IPS DF 19.7 (cell line): ENCODE measurements around the gene LRP11.
"Not testable (repeated sequence)": the region's sequence is repeated elsewhere in the genome, so short reads cannot be mapped to it uniquely, and the experiment has no call there.

Experiments
- DNase-seq: peaks from one replicate; pipeline ENCODE4 v3.0.0-alpha.2; 2013; ENCODE audit warnings: low read depth, low spot score

The LRP11 gene

GRCh38 chr6:149848343-149848742, 15.8 kb downstream of the LRP11 start:
- not testable (repeated sequence) for DNase-seq

- DNase-seq = no peak
Observed at GRCh38 chr6:149847939-149848267, 16.3 kb downstream of the LRP11 start.

- DNase-seq = no peak
Observed at GRCh38 chr6:149846321-149846720, 17.8 kb downstream of the LRP11 start.

- DNase-seq = no peak
Observed at GRCh38 chr6:149845549-149845948, 18.6 kb downstream of the LRP11 start.

- no peak for DNase-seq
Observed at GRCh38 chr6:149844480-149844879, 19.7 kb downstream of the LRP11 start.

- not testable (repeated sequence) for DNase-seq
Observed at GRCh38 chr6:149844036-149844435, 20.1 kb downstream of the LRP11 start.

GRCh38 chr6:149843051-149843633, 21.0 kb downstream of the LRP11 start:
- DNase-seq = no peak

- DNase-seq = no peak
Observed at GRCh38 chr6:149842331-149842730, 21.8 kb downstream of the LRP11 start.

GRCh38 chr6:149840345-149841075, 23.6 kb downstream of the LRP11 start:
- DNase-seq = no peak

GRCh38 chr6:149834513-149835481, 29.4 kb downstream of the LRP11 start:
- no peak for DNase-seq

- no peak for DNase-seq
Observed at GRCh38 chr6:149833651-149834050, 30.5 kb downstream of the LRP11 start.

- no peak for DNase-seq
Observed at GRCh38 chr6:149831308-149831820, 32.8 kb downstream of the LRP11 start.

GRCh38 chr6:149830731-149831307, 33.3 kb downstream of the LRP11 start:
- no peak for DNase-seq

GRCh38 chr6:149825292-149825691, 38.9 kb downstream of the LRP11 start:
- no peak for DNase-seq

- no peak for DNase-seq
Observed at GRCh38 chr6:149823013-149823412, 41.1 kb downstream of the LRP11 start.

- no peak for DNase-seq
Observed at GRCh38 chr6:149821492-149821891, 42.7 kb downstream of the LRP11 start.

GRCh38 chr6:149820506-149820905, 43.7 kb downstream of the LRP11 start:
- DNase-seq = no peak

GRCh38 chr6:149815788-149816187, 48.4 kb downstream of the LRP11 start:
- no peak for DNase-seq

- no peak for DNase-seq
Observed at GRCh38 chr6:149813351-149813750, 50.8 kb downstream of the LRP11 start.

- DNase-seq = no peak
Observed at GRCh38 chr6:149809798-149810197, 54.4 kb downstream of the LRP11 start.

- no peak for DNase-seq
Observed at GRCh38 chr6:149806127-149806526, 58.0 kb downstream of the LRP11 start.

- no peak for DNase-seq
Observed at GRCh38 chr6:149783551-149783950, 80.6 kb downstream of the LRP11 start.
